ENCODE data around the gene TBC1D24.
"Not testable (repeated sequence)": the region's sequence is repeated elsewhere in the genome, so short reads cannot be mapped to it uniquely, and the experiment has no call there.

Gene TBC1D24

GRCh38 chr16:2436110-2436509 lies 38.8 kb upstream of the TBC1D24 start:
- H4K20me1 ChIP-seq (ENCODE audit: insufficient read depth, low read length), result peaks cover 1% of the 10 kb centered on the region; the same call in 1 of the 2 replicates
- no peak overlapping the region for H3K27ac ChIP-seq (ENCODE audit: low read length)
- no peaks in the 10 kb centered on the region for H3K4me1 ChIP-seq (ENCODE audit: low read length)
- H3K9me3 ChIP-seq (ENCODE audit: insufficient read depth, low read length), result no peaks in the 10 kb centered on the region
- peaks cover 2% of the 10 kb centered on the region for H3K79me2 ChIP-seq (ENCODE audit: low read length)
- TF ChIP-seq EZH2phosphoT487 (IDR thresholded peaks at IDR 0.05; ENCODE audit: low read depth) (no peak), CTCF (IDR thresholded peaks at IDR 0.05; ENCODE audit: low read depth, low read length) (no peak)
- H3K9ac ChIP-seq (ENCODE audit: low read length), result no peak overlapping the region
- no peak overlapping the region for H2AFZ ChIP-seq (ENCODE audit: low read depth, low read length)
- no peaks in the 10 kb centered on the region for H3K27me3 ChIP-seq (ENCODE audit: low read depth, low read length)
- no peak overlapping the region for H3K4me2 ChIP-seq (ENCODE audit: low read length)
- H3K36me3 ChIP-seq (replicated peaks; ENCODE audit: low read depth, low read length), result peaks cover 50% of the 10 kb centered on the region
- no peak overlapping the region for H3K4me3 ChIP-seq (ENCODE audit: low read length)

DNA sequence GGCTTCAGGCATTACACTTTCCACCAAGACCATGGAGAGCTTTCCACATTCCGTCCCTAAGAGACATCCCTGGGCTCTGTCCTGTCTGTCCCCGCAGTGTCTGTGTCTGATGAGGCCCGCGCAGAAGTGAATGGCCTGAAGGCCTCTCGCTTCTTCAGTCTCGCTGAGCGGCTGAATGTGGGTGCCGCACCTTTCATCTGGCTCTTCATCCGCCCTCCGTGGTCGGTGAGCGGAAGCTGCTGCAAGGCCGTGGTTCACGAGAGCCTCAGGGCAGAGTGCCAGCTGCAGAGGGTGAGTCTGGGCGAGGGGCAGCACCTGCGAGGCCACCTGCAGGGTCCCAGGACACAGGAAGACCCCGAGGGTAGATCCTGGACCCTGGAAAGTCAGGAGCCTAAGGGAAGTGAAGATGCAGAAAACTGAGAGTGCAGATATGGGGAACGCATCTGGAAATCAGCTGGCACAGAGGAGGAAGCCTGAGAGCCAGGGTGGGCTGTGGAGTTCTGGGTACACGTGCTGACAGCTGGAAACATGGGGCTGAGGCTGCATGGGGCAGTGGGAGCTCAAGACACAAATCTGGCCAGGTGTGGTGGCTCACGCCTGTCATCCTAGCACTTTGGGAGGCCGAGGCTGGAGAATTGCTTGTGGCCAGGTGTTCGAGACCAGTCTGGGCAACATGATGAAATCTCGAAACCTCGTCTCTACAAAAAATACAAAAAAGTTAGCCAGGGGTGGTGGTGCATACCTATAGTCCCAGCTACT lies 37.7 kb upstream of the TBC1D24 start:
- Histone ChIP-seq H3K4me2 (ENCODE audit: low read length) (no peak overlapping the region), H3K27me3 (ENCODE audit: low read depth, low read length) (no peaks in the 10 kb centered on the region), H2AFZ (ENCODE audit: low read depth, low read length) (no peak overlapping the region), H3K9ac (ENCODE audit: low read length) (no peak overlapping the region), H3K79me2 (ENCODE audit: low read length) (no peaks in the 10 kb centered on the region), H3K4me1 (ENCODE audit: low read length) (no peaks in the 10 kb centered on the region), H3K36me3 (replicated peaks; ENCODE audit: low read depth, low read length) (peaks cover 45% of the 10 kb centered on the region), H3K9me3 (ENCODE audit: insufficient read depth, low read length) (no peaks in the 10 kb centered on the region), H3K27ac (ENCODE audit: low read length) (no peak overlapping the region), H4K20me1 (ENCODE audit: insufficient read depth, low read length) (no peaks in the 10 kb centered on the region), H3K4me3 (ENCODE audit: low read length) (no peak overlapping the region)
- TF ChIP-seq EZH2phosphoT487 (IDR thresholded peaks at IDR 0.05; ENCODE audit: low read depth) (no peak), CTCF (IDR thresholded peaks at IDR 0.05; ENCODE audit: low read depth, low read length) (no peak)

- H3K27me3 ChIP-seq (ENCODE audit: low read depth, low read length), result no peaks in the 10 kb centered on the region
- H2AFZ ChIP-seq (ENCODE audit: low read depth, low read length), result no peak overlapping the region
- TF ChIP-seq CTCF (IDR thresholded peaks at IDR 0.05; ENCODE audit: low read depth, low read length) (no peak), EZH2phosphoT487 (IDR thresholded peaks at IDR 0.05; ENCODE audit: low read depth) (no peak)
- H4K20me1 ChIP-seq (ENCODE audit: insufficient read depth, low read length), result no peaks in the 10 kb centered on the region
- no peaks in the 10 kb centered on the region for H3K9me3 ChIP-seq (ENCODE audit: insufficient read depth, low read length)
- no peak overlapping the region for H3K9ac ChIP-seq (ENCODE audit: low read length)
- no peaks in the 10 kb centered on the region for H3K4me1 ChIP-seq (ENCODE audit: low read length)
- no peak overlapping the region for H3K4me2 ChIP-seq (ENCODE audit: low read length)
- H3K4me3 ChIP-seq (ENCODE audit: low read length), result no peak overlapping the region
- H3K36me3 ChIP-seq (replicated peaks; ENCODE audit: low read depth, low read length), result peaks cover 37% of the 10 kb centered on the region
- H3K79me2 ChIP-seq (ENCODE audit: low read length), result no peaks in the 10 kb centered on the region
- H3K27ac ChIP-seq (ENCODE audit: low read length), result no peak overlapping the region
Measured at GRCh38 chr16:2438121-2438520, 36.8 kb upstream of the TBC1D24 start.

DNA sequence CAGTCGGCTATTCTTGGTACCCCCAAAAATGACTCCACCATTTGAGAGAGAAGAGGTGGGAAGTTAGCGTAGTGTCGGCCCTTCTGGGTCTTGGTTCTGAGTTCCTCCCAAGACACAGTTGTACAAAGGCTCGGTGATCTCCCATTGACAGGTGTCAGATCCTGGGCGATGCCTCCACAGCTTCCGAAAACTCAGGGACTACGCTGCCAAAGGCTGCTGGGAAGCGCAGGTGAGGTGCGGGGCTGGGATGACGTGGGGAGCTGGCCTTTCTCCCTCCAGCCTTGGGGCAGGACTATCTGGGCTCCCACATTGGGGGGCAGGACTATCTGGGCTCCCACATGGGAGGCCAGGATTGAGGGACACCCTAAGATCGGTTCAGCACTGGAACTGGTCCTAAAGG lies 35.3 kb upstream of the TBC1D24 start:
- H3K79me2 ChIP-seq (ENCODE audit: low read length), result no peaks in the 10 kb centered on the region
- peaks cover 42% of the 10 kb centered on the region for H3K36me3 ChIP-seq (replicated peaks; ENCODE audit: low read depth, low read length)
- TF ChIP-seq CTCF (IDR thresholded peaks at IDR 0.05; ENCODE audit: low read depth, low read length) (no peak), EZH2phosphoT487 (IDR thresholded peaks at IDR 0.05; ENCODE audit: low read depth) (no peak)
- H2AFZ ChIP-seq (ENCODE audit: low read depth, low read length), result no peak overlapping the region
- H3K27ac ChIP-seq (ENCODE audit: low read length), result no peak overlapping the region
- H3K9ac ChIP-seq (ENCODE audit: low read length), result no peak overlapping the region
- H4K20me1 ChIP-seq (ENCODE audit: insufficient read depth, low read length), result no peaks in the 10 kb centered on the region
- no peaks in the 10 kb centered on the region for H3K27me3 ChIP-seq (ENCODE audit: low read depth, low read length)
- no peak overlapping the region for H3K4me2 ChIP-seq (ENCODE audit: low read length)
- no peaks in the 10 kb centered on the region for H3K4me1 ChIP-seq (ENCODE audit: low read length)
- no peak overlapping the region for H3K4me3 ChIP-seq (ENCODE audit: low read length)
- H3K9me3 ChIP-seq (ENCODE audit: insufficient read depth, low read length), result no peaks in the 10 kb centered on the region

DNA sequence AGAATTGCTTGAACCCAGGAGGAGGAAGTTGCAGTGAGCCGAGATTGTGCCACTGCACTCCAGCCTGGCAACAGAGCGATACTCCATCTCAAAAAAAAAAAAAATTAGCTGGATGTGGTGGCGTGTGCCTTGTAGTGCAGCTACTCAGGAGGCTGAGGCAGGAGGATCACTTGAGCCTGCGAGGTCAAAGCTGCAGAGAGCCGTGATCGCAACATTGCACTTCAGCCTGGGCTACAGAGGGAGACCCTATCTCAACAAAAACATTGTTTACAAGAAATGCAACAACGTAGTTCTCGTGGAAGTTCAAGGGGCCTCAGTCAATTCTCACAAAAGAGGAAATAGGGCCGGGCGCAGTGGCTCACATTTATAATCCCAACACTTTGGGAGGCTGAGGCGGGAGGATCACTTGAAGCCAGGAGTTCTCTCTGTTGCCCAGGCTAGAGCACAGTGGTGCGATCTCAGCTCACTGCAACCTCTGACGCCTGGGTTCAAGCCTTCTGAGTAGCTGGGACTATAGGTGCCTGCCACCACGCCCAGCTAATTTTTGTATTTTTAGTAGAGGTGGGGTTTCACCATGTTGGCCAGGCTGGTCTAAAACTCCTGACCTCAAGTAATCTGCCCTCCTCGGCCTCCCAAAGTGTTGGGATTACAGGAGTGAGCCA lies 33.7 kb upstream of the TBC1D24 start:
- H3K27ac ChIP-seq (ENCODE audit: low read length); H3K9me3 ChIP-seq (ENCODE audit: insufficient read depth, low read length); H3K79me2 ChIP-seq (ENCODE audit: low read length); H4K20me1 ChIP-seq (ENCODE audit: insufficient read depth, low read length); H3K4me1 ChIP-seq (ENCODE audit: low read length); H3K4me3 ChIP-seq (ENCODE audit: low read length); H2AFZ ChIP-seq (ENCODE audit: low read depth, low read length); H3K9ac ChIP-seq (ENCODE audit: low read length); H3K4me2 ChIP-seq (ENCODE audit: low read length); H3K27me3 ChIP-seq (ENCODE audit: low read depth, low read length): not testable (repeated sequence)
- H3K36me3 ChIP-seq (replicated peaks; ENCODE audit: low read depth, low read length), result peaks cover 46% of the 10 kb centered on the region
